K562 (cell line): ENCODE results near the gene SNX33. TPM values are rescaled to one million over a fixed set of nuclear protein-coding genes. Genes with fewer than 3 reads are reported as not detected.

ENCODE experiments used
- BCL6 ChIP-seq: fragments of 250-450 bp; sonication (Bioruptor Pico); IDR thresholded peaks from 2 replicates; pipeline ENCODE4 v1.4.0; 2020
- CREM ChIP-seq: IDR thresholded peaks from 2 replicates; pipeline ENCODE4 v1.6.1; 2014; ENCODE audit warnings: antibody characterized with exemption, low read depth
- CTCF ChIP-seq, 3 experiments: IDR thresholded peaks in 2 of 3; conservative IDR thresholded peaks in 1 of 3; 2 replicates each; pipeline ENCODE4 v1.5.1; 2011 to 2012; ENCODE audit warnings: low read length in 3 of 3, mild to moderate bottlenecking in 3 of 3, control low read depth in 2 of 3, improper control_type of control experiment in 1 of 3, inconsistent platforms in 1 of 3, low read depth in 1 of 3, mixed read lengths in 1 of 3, moderate library complexity in 1 of 3; ENCODE audit not compliant: insufficient read depth in 2 of 3
- HDAC1 ChIP-seq, 2 experiments: fragments of 450-650 bp; IDR thresholded peaks; 2 replicates each; pipeline ENCODE4 v1.6.1; 2016 to 2017; ENCODE audit warnings: inconsistent platforms in 1 of 2, mild to moderate bottlenecking in 1 of 2, moderate library complexity in 1 of 2
- KAT7 ChIP-seq: sonication (generic); formaldehyde crosslinking; IDR thresholded peaks from 2 replicates; pipeline ENCODE4 v1.8.0; 2022; ENCODE audit warnings: missing genetic modification reagents, mild to moderate bottlenecking, borderline replicate concordance
- KDM1A ChIP-seq, 2 experiments: fragments of 450-650 bp; IDR thresholded peaks; 2 replicates each; pipeline ENCODE4 v1.6.1; 2016; ENCODE audit warnings: mild to moderate bottlenecking in 2 of 2
- KDM2B ChIP-seq: fragments of 250-450 bp; sonication (Bioruptor Pico); IDR thresholded peaks from 2 replicates; pipeline ENCODE4 v1.8.0; 2021; ENCODE audit warnings: mild to moderate bottlenecking, moderate library complexity
- LCOR ChIP-seq: sonication (generic); formaldehyde crosslinking; IDR thresholded peaks from 2 replicates; pipeline ENCODE4 v1.8.0; 2022; ENCODE audit warnings: mild to moderate bottlenecking, missing genetic modification reagents
- MTA2 ChIP-seq: fragments of 450-650 bp; IDR thresholded peaks from 2 replicates; pipeline ENCODE4 v1.6.1; 2016; ENCODE audit warnings: low read depth
- RBM14 ChIP-seq: fragments of 200-400 bp; formaldehyde crosslinking; IDR thresholded peaks from 2 replicates; pipeline ENCODE4 v1.6.1; 2018; ENCODE audit warnings: low read depth, mild to moderate bottlenecking, low read length, moderate library complexity, borderline replicate concordance; ENCODE audit not compliant: insufficient read depth
- SLC30A9 ChIP-seq: fragments of 250-450 bp; sonication (Bioruptor Pico); IDR thresholded peaks from 2 replicates; pipeline ENCODE4 v1.8.0; 2022; ENCODE audit warnings: mild to moderate bottlenecking, moderate library complexity
- THRA ChIP-seq: fragments of 450-650 bp; IDR thresholded peaks from 2 replicates; pipeline ENCODE4 v1.6.1; 2017; ENCODE audit warnings: mild to moderate bottlenecking, moderate library complexity
- YY1 ChIP-seq, 3 experiments: IDR thresholded peaks; 2 replicates each; pipeline ENCODE4 v1.6.1; 2011; ENCODE audit warnings: low read length in 2 of 3, mild to moderate bottlenecking in 2 of 3, moderate library complexity in 2 of 3, borderline replicate concordance in 1 of 3, control low read depth in 1 of 3, low read depth in 1 of 3; ENCODE audit not compliant: insufficient read depth in 3 of 3, insufficient replicate concordance in 2 of 3, control insufficient read depth in 1 of 3, insufficient read length in 1 of 3; ENCODE audit errors: extremely low read depth in 1 of 3
- ZBTB8A ChIP-seq: fragments of 450-650 bp; IDR thresholded peaks from 2 replicates; pipeline ENCODE4 v1.6.1; 2018; ENCODE audit warnings: mild to moderate bottlenecking, moderate library complexity; ENCODE audit not compliant: partially characterized antibody
- ZNF41 ChIP-seq: fragments of 250-450 bp; sonication (Bioruptor Pico); conservative IDR thresholded peaks from 2 replicates; pipeline ENCODE4 v1.4.0; 2020; ENCODE audit warnings: mild to moderate bottlenecking
- polyA plus RNA-seq, 8 experiments: library from polyadenylated mRNA; depleted of rRNA in 4 of 8; stranded (reverse) in 5 of 8; unstranded in 3 of 8; fragments of >200 nt; fragmentation: Nextera tagmentation in 2 of 8; fragmentation: Illumina TruSeq in 1 of 8; extraction: Ambion mirVana in 2 of 8; extraction: Trizol in 1 of 8; gene quantifications; 2 replicates each; pipeline versions ENCODE4 v1.2.1 to v1.2.3, GENCODE V29; 2011 to 2014; ENCODE audit warnings: inconsistent platforms in 1 of 8, missing spikeins in 1 of 8
- total RNA-seq, 7 experiments: library from RNA; depleted of rRNA in 6 of 7; stranded (reverse); fragments of >200 nt in 6 of 7; fragmentation: Illumina TruSeq in 2 of 7; extraction: Trizol in 2 of 7; gene quantifications; 2 replicates each; pipeline versions ENCODE4 v1.2.1 to v1.2.3, GENCODE V29; 2011 to 2021; ENCODE audit warnings: low replicate concordance in 1 of 7
- TF ChIP-seq, protein P1 (sequence below), 2 experiments: fragments of 150-350 bp in 1 of 2; IDR thresholded peaks; 2 replicates each; pipeline ENCODE4 v1.6.1; 2012 to 2016; ENCODE audit warnings: low read depth in 2 of 2, low read length in 2 of 2, mild to moderate bottlenecking in 1 of 2, moderate library complexity in 1 of 2

The SNX33 gene
- total and polyA plus RNA-seq, 9 of the 15 experiments (the other 6 are each of a cell fraction or from before 2014, with no cell fraction given) = 1.4 to 14.1 (median 8.2) TPM

DNA sequence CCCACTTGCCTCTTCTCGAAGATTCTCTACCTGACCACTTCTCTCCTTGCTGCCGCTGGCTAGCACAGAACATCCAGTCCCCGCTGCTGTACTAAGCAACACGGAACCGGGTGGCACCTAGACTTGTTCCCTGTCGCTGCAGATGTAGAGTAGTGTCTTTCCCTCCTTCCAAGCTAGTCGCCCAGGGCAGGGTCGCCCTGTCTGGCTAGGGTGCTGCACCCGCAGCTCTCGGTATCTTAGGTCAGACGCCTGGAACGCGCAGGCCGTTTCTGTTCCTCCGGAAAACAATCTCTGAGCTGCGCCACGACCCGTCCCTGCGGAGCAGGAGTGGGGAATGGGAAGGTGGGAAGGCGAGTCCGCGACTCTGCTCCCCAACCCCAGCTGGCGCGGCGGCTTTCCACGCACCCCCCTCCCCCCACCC is 758 bp upstream of the SNX33 start (continued):
- TF ChIP-seq YY1 (IDR thresholded peaks at IDR 0.05; ENCODE audit: borderline replicate concordance in 1 of 3, control insufficient read depth in 1 of 3, extremely low read depth in 1 of 3, insufficient read depth in 3 of 3, insufficient read length in 1 of 3, insufficient replicate concordance in 2 of 3, low read depth in 1 of 3, low read length in 2 of 3) (no peak), BCL6 (CRISPR knock-in tag) (no peak), LCOR (no peak), RBM14 (no peak), KAT7 (CRISPR knock-in tag) (0 out of 2 replicates have a peak, but pooled peaks have one; percentile 69), KDM2B (CRISPR knock-in tag) (no peak), ZNF41 (CRISPR knock-in tag) (no peak), CTCF (IDR thresholded peaks at IDR 0.05 in 2 of 3, conservative IDR thresholded peaks at IDR 0.05 in 1 of 3; ENCODE audit: insufficient read depth in 2 of 3, low read depth in 1 of 3, low read length in 3 of 3) (no peak), KDM1A (IDR thresholded peaks at IDR 0.05) (no peak), ZBTB8A (no peak), THRA (no peak), SLC30A9 (CRISPR knock-in tag) (no peak), MTA2 (no peak), HDAC1 (IDR thresholded peaks at IDR 0.05) (no peak), CREM (no peak)
- TF ChIP-seq, protein P1, sequence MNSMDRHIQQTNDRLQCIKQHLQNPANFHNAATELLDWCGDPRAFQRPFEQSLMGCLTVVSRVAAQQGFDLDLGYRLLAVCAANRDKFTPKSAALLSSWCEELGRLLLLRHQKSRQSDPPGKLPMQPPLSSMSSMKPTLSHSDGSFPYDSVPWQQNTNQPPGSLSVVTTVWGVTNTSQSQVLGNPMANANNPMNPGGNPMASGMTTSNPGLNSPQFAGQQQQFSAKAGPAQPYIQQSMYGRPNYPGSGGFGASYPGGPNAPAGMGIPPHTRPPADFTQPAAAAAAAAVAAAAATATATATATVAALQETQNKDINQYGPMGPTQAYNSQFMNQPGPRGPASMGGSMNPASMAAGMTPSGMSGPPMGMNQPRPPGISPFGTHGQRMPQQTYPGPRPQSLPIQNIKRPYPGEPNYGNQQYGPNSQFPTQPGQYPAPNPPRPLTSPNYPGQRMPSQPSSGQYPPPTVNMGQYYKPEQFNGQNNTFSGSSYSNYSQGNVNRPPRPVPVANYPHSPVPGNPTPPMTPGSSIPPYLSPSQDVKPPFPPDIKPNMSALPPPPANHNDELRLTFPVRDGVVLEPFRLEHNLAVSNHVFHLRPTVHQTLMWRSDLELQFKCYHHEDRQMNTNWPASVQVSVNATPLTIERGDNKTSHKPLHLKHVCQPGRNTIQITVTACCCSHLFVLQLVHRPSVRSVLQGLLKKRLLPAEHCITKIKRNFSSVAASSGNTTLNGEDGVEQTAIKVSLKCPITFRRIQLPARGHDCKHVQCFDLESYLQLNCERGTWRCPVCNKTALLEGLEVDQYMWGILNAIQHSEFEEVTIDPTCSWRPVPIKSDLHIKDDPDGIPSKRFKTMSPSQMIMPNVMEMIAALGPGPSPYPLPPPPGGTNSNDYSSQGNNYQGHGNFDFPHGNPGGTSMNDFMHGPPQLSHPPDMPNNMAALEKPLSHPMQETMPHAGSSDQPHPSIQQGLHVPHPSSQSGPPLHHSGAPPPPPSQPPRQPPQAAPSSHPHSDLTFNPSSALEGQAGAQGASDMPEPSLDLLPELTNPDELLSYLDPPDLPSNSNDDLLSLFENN (IDR thresholded peaks at IDR 0.05; ENCODE audit: low read depth in 2 of 2, low read length in 2 of 2) = no peak
